GM18870 (cell line): ENCODE measurements around the gene SPEN.

Source experiments
- ATAC-seq: cut with Tn5 transposase; IDR thresholded peaks from one replicate; pipeline ENCODE4 v1.9.1; 2021; ENCODE audit warnings: moderate library complexity; ENCODE audit not compliant: unreplicated experiment

SPEN gene

DNA sequence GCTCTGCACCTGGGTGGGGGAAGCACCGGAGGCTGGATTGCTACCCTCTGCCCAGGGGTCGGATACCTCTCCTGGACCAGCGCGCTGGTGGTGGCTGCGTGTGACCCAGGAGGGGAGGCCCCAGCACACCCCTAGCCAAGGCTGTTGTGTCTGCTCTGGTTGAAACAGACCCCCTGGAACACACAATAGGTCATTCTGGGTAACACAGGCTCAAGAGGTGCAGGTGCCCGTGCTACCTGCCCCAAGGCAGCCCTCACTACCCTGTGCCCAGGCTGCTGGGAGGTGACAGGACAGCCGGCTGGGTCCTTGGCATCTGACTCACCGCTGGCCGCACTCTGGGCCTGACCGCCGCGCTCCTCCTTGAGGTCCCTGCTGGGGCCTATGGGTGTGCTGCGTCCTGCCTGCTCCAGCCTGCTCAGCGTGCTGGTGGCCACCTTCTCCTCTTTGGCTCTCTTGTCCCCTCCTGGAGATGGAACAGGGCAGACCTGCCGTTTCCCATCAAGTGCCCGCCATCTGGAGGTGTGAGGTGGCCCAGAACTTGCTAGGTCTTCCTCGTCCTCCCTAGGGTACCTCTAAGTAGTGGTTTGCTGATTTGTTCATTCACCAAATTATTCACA lies 98.4 kb downstream of the SPEN start:
- no peak for ATAC-seq

GRCh38 chr1:15946571-15947381 lies 99.3 kb downstream of the SPEN start:
- ATAC-seq, result no peak

DNA sequence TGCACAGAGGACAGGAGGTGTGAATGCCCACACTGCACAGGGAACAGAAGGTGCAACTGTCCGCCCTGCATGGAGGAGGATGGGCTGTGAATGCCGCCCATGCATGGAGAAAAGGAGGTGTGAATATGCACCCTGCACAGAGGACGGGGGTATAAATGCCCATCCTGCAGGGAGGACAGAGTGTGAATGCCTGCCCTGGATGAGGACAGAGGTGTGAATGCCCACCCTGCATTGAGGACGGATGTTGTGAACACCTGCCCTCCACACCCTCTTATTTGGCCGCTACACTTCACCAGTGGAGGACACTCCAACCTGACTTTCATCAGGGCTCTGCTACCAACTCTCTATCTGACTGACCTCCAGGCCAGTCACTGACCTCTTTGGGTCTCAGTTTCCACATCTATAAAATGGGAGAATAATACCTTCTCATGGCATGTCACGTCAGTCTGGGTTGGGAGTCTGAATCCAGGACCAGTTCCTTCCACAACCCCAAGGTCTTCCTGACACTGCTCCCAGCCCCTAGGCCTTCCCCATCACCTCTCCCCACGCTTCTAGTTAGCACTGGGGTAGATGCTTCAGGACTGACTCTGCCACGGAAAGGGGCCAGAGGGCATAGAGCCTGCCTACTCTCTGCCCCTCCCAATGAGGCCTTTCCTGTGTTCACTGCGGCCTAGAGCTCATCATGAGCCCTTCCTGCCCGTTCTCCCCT lies 100.0 kb downstream of the SPEN start:
- ATAC-seq, result no peak

GRCh38 chr1:15948091-15948591 lies 100.6 kb downstream of the SPEN start:
- no peak for ATAC-seq

DNA sequence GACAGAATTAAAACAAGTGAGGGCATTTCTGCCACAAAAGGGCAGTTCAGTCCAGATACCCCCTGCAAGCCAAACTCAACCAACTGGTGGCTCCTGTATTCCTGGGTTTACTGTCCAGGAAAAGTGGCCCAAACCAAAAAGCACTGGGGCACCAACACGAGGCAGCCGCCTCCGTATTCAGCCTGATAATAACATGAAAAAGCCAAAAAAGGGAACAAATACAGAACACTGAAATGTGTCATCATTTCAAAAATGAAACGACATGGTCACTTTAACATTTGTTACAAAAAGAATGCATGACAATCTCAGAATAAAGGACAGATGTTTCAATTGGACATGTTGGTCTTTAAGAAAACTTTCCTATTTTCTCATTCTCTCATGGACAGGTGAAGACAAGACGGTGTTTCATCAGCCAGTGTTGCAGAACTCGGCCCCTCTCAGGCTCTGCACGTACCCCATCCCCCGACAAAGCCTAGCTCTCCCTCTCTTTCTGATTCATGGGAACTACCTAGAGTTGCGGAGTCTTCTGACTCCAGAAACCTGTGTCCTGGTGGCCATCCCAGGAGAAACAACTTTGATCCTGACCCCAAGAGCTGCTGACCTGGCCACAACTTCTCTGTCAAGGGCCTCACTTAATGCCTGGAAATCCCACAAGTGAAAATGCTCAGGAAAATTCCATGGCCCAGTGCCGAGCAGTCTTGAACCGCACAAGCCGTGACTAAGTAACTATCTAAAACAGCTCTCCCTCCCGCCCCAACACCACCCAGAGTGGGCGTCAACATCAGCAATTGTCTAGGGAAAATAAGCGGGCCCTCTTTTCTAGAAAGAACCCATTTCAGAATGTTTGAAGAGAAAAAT lies 101.3 kb downstream of the SPEN start:
- no peak for ATAC-seq

DNA sequence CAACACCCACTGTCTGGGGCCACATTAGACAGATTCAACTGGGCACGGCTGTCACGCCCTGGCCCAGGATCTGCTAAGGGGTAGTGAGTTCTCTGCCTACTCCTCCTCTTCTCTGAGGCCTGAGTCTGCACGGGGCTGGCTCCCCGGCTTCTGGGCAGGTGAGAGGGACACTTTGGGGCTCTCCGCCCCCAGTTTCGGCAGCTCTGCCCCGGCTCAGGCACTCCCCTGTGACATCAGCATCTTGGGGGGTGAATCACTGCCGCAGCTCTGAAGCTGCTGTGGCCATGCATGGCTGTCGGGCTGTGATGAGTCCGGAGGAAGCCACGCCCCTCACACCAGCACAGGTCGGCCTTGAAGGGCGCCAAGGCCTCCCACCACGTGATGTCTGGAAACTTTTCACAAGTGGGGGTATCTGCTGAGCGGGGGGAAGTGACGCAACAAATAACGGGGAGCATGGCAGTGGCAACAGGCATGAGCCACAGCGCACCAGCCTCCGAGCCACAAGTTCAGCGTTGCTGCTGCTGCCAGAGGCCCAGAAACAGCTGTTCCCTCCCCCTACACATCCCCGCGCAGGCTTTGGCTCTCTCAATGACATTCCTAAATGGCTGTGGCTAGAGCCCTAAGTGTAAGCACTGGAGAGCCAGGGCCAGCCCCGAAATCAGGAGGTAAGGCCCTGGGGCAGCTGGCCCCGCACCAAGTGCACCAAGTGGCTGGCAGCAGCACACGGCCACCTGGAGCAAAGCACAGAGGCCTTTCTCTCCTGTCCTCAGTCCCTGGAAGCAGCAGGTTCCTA lies 102.1 kb downstream of the SPEN start:
- no peak for ATAC-seq

GRCh38 chr1:15950302-15950701 lies 102.8 kb downstream of the SPEN start:
- ATAC-seq, result no peak

- no peak for ATAC-seq
Measured at GRCh38 chr1:15950763-15951295, 103.3 kb downstream of the SPEN start.

DNA sequence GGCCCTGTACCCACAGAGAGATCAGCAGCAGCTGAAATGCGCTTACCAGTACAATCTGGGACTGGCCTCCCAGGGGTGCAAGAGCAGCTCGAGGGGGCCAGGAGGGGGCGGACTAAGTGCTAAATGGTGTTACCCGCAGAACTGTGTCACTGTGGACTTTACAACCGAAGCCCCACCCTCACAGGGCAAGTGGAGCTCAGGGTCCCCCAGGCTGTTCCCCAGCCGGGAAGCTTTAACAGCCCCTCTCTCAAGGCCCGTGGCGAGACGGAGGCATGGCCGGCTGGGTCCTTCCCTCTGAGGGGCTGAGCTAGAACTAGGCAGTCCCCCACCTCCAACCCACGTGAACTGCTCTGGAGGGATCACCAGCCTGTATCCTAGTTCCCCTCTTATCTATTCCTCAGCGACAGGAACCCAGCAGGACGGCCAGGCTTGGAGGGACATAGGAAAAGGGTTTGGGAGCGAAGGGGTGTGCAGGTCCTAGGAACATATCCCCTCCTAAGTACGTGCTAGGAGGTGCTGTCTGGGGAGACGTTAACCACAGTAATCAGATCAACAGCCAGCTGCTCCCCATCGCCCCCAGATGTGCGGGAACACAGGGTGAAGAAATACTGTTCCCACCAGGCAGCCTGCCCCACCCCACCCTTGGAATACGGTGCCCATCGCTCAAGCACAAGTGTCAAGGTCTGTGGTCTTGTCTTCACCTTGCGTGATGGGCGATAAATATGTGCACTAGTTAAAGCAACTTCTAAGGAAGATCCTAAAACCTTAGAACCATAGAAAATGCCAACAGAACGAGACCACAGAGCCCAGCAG lies 104.0 kb downstream of the SPEN start:
- no peak for ATAC-seq

DNA sequence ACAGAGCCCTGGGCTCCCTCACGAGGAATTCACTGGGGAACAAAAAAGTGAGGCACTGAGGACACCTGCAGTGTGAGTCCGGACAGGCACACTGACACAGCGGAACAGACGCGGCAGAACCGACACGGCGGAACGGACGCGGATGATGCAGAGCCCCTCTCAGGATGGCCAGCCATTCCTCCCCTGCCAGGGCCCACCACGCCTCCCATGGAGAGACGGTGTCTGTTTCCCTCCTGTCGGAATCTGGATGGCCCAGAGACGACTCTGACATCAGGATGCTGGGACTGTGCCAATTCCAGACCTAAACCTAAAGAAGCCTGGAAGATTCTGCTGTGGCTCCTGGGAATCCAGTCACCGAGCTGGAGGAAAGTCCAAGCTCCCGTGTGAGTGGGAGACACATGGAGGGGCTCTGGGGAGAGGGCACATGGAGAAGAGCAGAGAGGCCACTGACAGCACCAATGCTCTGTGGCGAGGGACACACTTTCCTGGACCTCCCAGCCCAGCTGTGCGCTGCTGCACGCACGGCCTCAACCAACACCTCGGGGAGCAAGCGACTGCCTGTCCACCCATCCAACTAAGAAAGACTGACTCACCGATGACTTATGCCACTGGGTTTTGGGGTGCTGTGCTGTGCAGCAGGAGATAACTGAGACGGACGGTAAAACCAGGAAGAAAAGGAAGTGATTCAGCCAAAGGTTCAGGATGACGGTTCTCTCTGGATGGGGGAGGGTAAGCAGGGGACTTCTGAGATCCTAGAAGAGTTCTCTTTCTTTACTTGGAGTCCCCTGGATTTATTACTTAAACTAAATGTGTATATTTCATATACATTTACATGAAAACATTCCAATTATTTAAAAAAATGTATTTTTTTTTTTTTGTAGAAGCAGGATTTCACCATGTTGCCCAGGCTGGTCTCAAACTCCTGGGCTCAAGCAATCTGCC lies 105.1 kb downstream of the SPEN start:
- no peak for ATAC-seq

- ATAC-seq, result no peak
Measured at GRCh38 chr1:15953294-15953771, 105.8 kb downstream of the SPEN start.

GRCh38 chr1:15953791-15954241 lies 106.3 kb downstream of the SPEN start:
- no peak for ATAC-seq

DNA sequence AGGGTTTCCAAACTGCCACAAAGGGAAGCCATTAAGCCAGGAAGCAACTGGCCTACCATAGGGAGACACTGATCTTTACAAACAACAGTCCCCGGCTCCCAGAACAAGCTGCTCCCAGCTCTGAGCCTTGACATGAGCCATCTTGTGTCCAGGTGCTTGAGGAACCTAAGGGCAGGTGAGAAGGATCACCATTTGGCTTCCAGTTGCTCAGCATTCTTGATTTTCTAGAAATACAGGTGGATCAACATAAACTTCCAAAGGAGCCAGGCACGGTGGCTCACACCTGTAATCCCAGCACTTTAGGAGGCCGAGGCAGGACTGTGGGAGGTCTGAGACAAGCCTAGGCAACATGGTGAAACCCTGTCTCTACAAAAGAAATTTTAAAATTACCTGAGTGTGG lies 106.8 kb downstream of the SPEN start:
- ATAC-seq, result no peak

- ATAC-seq, result no peak
Measured at GRCh38 chr1:15955552-15955951, 108.0 kb downstream of the SPEN start.

DNA sequence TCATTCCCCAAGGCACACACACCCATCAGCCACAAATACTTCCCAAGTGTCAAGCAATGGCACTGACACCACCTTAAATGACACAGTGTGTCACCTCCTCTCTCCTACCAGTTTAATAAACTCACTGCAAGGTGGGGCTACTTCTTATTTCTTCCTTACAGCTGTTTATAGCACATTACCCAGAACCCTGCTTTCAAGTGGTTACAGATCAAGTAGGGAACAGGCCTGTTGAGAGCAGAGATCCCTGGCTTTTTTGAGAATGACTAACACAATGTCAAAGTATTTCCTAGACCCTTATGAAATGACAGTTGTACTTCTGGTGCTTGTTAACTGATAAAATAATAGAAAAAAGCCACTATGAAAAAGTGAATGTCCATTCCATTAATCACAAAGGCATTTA lies 108.6 kb downstream of the SPEN start:
- ATAC-seq, result no peak

DNA sequence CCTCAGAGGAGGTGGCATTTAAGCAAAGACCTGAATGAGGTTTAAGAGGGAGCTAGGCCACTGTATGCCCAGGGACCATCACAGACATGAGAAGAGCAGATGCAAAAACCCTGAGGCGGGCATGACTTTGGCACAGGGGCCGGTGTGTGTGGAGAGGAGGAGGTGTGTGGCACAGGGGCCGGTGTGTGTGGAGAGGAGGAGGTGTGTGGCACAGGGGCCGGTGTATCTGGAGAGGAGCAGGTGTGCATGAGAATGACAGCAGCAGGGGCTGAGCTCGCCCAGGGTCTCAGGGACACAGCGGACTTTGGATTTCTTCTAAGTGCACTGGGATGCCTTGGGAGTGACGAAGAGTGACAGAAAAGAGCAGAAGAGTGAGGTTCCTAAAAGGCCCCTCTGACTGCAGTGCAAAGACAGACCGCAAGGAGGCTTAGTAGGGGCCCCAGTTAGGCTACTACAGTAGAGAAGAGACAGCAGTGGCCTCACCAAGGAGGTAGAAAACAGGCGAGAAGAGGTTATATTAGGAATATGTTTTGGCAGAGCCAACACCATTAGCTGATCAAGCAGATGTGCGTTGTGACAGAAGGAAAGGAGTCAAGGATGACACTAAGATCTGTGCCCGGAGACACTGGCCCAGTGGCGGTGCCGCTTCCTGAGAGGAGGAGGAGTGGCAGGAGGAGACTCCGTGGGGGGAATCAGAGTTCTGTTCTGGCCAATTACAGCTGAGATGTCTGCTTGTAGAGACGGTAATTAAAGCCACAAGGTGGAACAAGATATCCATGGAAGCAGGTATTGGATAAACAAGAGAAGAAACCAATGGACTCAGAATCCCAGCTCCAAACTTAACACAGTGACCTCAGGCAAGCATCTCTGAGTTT lies 110.0 kb downstream of the SPEN start:
- no peak for ATAC-seq

GRCh38 chr1:15958111-15958510 lies 110.6 kb downstream of the SPEN start:
- no peak for ATAC-seq
